Smooth muscle cell (in vitro differentiated cells): ENCODE data around the gene NCAM2. TPM values are rescaled to one million over a fixed set of nuclear protein-coding genes. Genes with fewer than 3 reads are reported as not detected.

ENCODE experiments used
- DNase-seq: peaks from one replicate; lab custom pipeline; 2025; ENCODE audit not compliant: unreplicated experiment; lab: John Stamatoyannopoulos, UW
- H2AFZ ChIP-seq: fragments of 200-600 bp; sonication (generic); 2 replicates; pipeline ENCODE4 v1.6.0; 2016; ENCODE audit warnings: antibody characterized with exemption, low read depth, mild to moderate bottlenecking
- H3F3A ChIP-seq: fragments of 200-600 bp; sonication (generic); 2 replicates; pipeline ENCODE4 v1.6.0; 2017; ENCODE audit warnings: antibody characterized with exemption, low read depth
- H3K27ac ChIP-seq: fragments of 200-600 bp; sonication (generic); 2 replicates; pipeline ENCODE4 v1.5.1; 2016; ENCODE audit warnings: low read depth, mild to moderate bottlenecking
- H3K27me3 ChIP-seq: fragments of 200-600 bp; sonication (generic); 2 replicates; pipeline ENCODE4 v1.6.1; 2016; ENCODE audit warnings: low read depth, mild to moderate bottlenecking
- H3K36me3 ChIP-seq: fragments of 200-600 bp; sonication (generic); 2 replicates; pipeline ENCODE4 v1.5.1; 2016; ENCODE audit warnings: low read depth
- H3K4me1 ChIP-seq: fragments of 200-600 bp; sonication (generic); 2 replicates; pipeline ENCODE4 v1.5.1; 2016; ENCODE audit warnings: low read depth
- H3K4me2 ChIP-seq: fragments of 200-600 bp; sonication (generic); 2 replicates; pipeline ENCODE4 v1.6.0; 2016; ENCODE audit warnings: mild to moderate bottlenecking
- H3K4me3 ChIP-seq: fragments of 200-600 bp; sonication (generic); 2 replicates; pipeline ENCODE4 v1.5.1; 2016; ENCODE audit warnings: mild to moderate bottlenecking
- H3K79me2 ChIP-seq: fragments of 200-600 bp; sonication (generic); 2 replicates; pipeline ENCODE4 v1.6.0; 2016; ENCODE audit warnings: low read depth, mild to moderate bottlenecking
- H3K9ac ChIP-seq: fragments of 200-600 bp; sonication (generic); 2 replicates; pipeline ENCODE4 v1.6.0; 2016; ENCODE audit warnings: low read depth
- H3K9me3 ChIP-seq: fragments of 200-600 bp; sonication (generic); replicated peaks from 2 replicates; pipeline ENCODE4 v1.5.1; 2016; ENCODE audit warnings: low read depth
- H4K20me1 ChIP-seq: fragments of 200-600 bp; sonication (generic); 2 replicates; pipeline ENCODE4 v1.6.0; 2016; ENCODE audit warnings: low read depth
- CTCF ChIP-seq: fragments of 200-600 bp; sonication (generic); IDR thresholded peaks from 2 replicates; pipeline ENCODE4 v1.5.1; 2017; ENCODE audit warnings: borderline replicate concordance, mild to moderate bottlenecking, antibody characterized with exemption; ENCODE audit not compliant: insufficient read depth, poor library complexity, severe bottlenecking
- WGBS: methylation state at CpG from one replicate; pipeline ENCODE4 v1.1.7; 2016; ENCODE audit warnings: low lambda C conversion rate; 5-methylcytosine and 5-hydroxymethylcytosine counted together
- polyA plus RNA-seq: library from polyadenylated mRNA; unstranded; fragments of >200 nt; fragmentation: Nextera tagmentation; extraction: Ambion mirVana; gene quantifications from 2 replicates; pipeline ENCODE4 v1.2.1, GENCODE V29; 2016
- total RNA-seq: library from RNA; depleted of rRNA; stranded (reverse); fragments of >200 nt; gene quantifications from 2 replicates; pipeline ENCODE4 v1.2.3, GENCODE V29; 2014

Gene NCAM2
- total and polyA plus RNA-seq, 2 experiments from 2014 or later, result 0.49 to 0.77 TPM

- no peaks in the 10 kb centered on the region for H3K36me3 ChIP-seq
- no peak overlapping the region for H3K4me3 ChIP-seq
- no peaks in the 10 kb centered on the region for H3K9me3 ChIP-seq
- DNase-seq, result no peak
- 89% methylated on average over 1 of the region's 1 CpG for WGBS
- H2AFZ ChIP-seq, result no peak overlapping the region
- no peaks in the 10 kb centered on the region for H3F3A ChIP-seq
- no peak overlapping the region for H3K4me2 ChIP-seq
- no peaks in the 10 kb centered on the region for H4K20me1 ChIP-seq
- H3K79me2 ChIP-seq, result no peaks in the 10 kb centered on the region
- H3K27me3 ChIP-seq, result no peaks in the 10 kb centered on the region
- H3K9ac ChIP-seq, result no peak overlapping the region
- H3K4me1 ChIP-seq, result no peaks in the 10 kb centered on the region
- H3K27ac ChIP-seq, result no peak overlapping the region
- no peak for TF ChIP-seq CTCF
Measured at GRCh38 chr21:21213297-21213696, 215.1 kb downstream of the NCAM2 start.

GRCh38 chr21:21216047-21216446, 217.8 kb downstream of the NCAM2 start:
- Histone ChIP-seq H3K36me3 (no peaks in the 10 kb centered on the region), H3K27ac (no peak overlapping the region), H4K20me1 (no peaks in the 10 kb centered on the region), H3K4me2 (no peak overlapping the region), H3K79me2 (no peaks in the 10 kb centered on the region), H3K9me3 (no peaks in the 10 kb centered on the region), H3F3A (no peaks in the 10 kb centered on the region), H3K9ac (no peak overlapping the region), H3K4me1 (no peaks in the 10 kb centered on the region), H3K27me3 (no peaks in the 10 kb centered on the region), H3K4me3 (no peak overlapping the region), H2AFZ (no peak overlapping the region)
- TF ChIP-seq CTCF, result no peak
- no peak for DNase-seq
- 75% methylated on average over 2 of the region's 2 CpGs for WGBS

GRCh38 chr21:21226472-21226871, 228.3 kb downstream of the NCAM2 start:
- Histone ChIP-seq H3K79me2 (no peaks in the 10 kb centered on the region), H3K4me2 (no peak overlapping the region), H3K27ac (no peak overlapping the region), H4K20me1 (no peaks in the 10 kb centered on the region), H3K4me1 (no peaks in the 10 kb centered on the region), H3F3A (no peaks in the 10 kb centered on the region), H2AFZ (no peak overlapping the region), H3K9me3 (no peaks in the 10 kb centered on the region), H3K4me3 (no peak overlapping the region), H3K27me3 (no peaks in the 10 kb centered on the region), H3K9ac (no peak overlapping the region), H3K36me3 (no peaks in the 10 kb centered on the region)
- WGBS, result 50% methylated on average over 1 of the region's 1 CpG
- no peak for DNase-seq
- TF ChIP-seq CTCF, result no peak

GRCh38 chr21:21230672-21231071, 232.5 kb downstream of the NCAM2 start:
- Histone ChIP-seq H3K79me2 (no peaks in the 10 kb centered on the region), H3K27ac (no peak overlapping the region), H3F3A (no peaks in the 10 kb centered on the region), H3K27me3 (no peaks in the 10 kb centered on the region), H3K9me3 (no peaks in the 10 kb centered on the region), H3K9ac (no peak overlapping the region), H3K36me3 (no peaks in the 10 kb centered on the region), H2AFZ (no peak overlapping the region), H3K4me2 (no peak overlapping the region), H4K20me1 (no peaks in the 10 kb centered on the region), H3K4me3 (no peak overlapping the region), H3K4me1 (peaks cover 6% of the 10 kb centered on the region)
- DNase-seq, result no peak
- WGBS, result 33% methylated on average over 3 of the region's 3 CpGs
- TF ChIP-seq CTCF, result no peak
